ENCODE results near the gene BUB1. TPM values are rescaled to one million over a fixed set of nuclear protein-coding genes. Genes with fewer than 3 reads are reported as not detected.
"Not testable (repeated sequence)": the region's sequence is repeated elsewhere in the genome, so short reads cannot be mapped to it uniquely, and the experiment has no call there.

BUB1 gene
- total RNA-seq, 1 experiment from 2014 or later, result 80.2 TPM

DNA sequence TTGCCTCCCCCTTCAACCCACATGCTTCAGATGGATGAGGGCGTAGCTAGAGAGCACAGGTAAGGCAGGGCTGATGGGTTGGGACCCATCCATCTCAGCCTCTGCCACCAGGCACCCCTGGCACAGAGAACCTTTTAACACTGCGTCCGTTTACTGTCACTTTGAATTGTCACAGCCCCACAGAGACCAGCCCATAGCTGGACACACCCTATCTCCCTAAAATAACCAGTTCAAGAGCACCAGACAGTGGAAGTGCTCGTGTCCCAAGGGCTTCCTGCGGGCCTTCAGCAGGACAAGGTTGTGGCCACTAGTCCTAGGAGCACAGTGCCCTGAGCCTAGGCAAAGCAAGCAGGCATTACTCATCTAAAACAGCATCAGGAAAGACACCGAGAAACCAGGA lies 20.4 kb upstream of the BUB1 start:
- ATAC-seq; H3K9me3 ChIP-seq (ENCODE audit: control insufficient read depth in 1 of 2, insufficient read depth in 1 of 2, low read depth in 1 of 2, low read length in 2 of 2); H3K4me1 ChIP-seq (ENCODE audit: control insufficient read depth in 1 of 2, insufficient read depth in 2 of 2, low read length in 2 of 2); H2AFZ ChIP-seq (ENCODE audit: low read depth, low read length, poor library complexity, severe bottlenecking); H3K4me2 ChIP-seq (ENCODE audit: low read length); H4K20me1 ChIP-seq (ENCODE audit: insufficient read depth); RAD21 ChIA-PET (ENCODE audit: low non-redundant PET in 1 of 2, low total read pairs in 2 of 2, uncharacterized antibody in 2 of 2, unreplicated experiment in 2 of 2); H3K27ac ChIP-seq (ENCODE audit: low read depth, low read length); DNase-seq (ENCODE audit: low read depth, low spot score); CTCF ChIA-PET; H3K4me3 ChIP-seq (replicated peaks in 1 of 2; ENCODE audit: low read depth in 1 of 2, low read length in 2 of 2); intact Hi-C loops (cut with micrococcal nuclease); H3K27me3 ChIP-seq (ENCODE audit: insufficient read depth, low read length); H3K79me2 ChIP-seq (ENCODE audit: insufficient read depth, low read length); H3K9ac ChIP-seq (ENCODE audit: low read length); POLR2A ChIA-PET; BruUV-seq (replicated peaks); H3K9me2 ChIP-seq (ENCODE audit: insufficient read depth); H3K36me3 ChIP-seq (ENCODE audit: control insufficient read depth in 1 of 2, insufficient read depth in 2 of 2, low read length in 2 of 2): not testable (repeated sequence)

DNA sequence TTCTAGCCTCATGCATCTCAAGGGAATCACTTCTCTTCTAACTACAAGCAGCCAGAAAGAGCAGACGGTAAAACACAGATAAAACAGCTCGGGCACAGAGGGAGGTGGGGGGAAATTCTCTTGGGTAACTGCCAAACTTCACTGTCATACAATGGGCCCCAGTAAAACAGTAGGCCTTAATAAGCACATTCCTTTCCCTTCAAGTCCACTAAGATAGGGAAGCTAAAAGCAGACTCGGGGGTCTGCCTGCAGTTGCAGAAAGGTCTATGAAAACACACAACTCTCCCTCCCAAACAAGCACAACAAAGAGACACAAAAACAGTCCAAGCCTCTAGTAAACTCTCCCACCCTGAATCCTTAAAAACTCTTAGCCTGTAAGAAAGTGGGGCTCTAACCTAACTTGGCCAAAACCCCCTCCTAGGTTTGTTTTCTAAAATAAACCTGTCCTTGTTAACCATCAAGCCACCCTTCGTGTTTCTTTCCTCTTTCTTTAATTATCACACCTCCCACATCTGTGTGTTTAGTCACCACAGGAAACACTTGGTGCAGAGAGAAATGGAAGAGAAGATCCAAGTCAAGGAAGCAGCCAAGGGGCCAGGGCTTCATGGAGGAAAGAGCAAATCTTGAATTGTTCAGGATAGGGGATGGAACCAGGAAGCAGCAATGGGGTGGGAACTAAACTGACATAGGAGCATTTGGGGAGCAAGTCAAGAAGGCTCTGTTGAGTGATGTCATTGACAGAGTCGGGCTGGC lies 17.5 kb upstream of the BUB1 start:
- H3K9me3 ChIP-seq (ENCODE audit: control insufficient read depth in 1 of 2, insufficient read depth in 1 of 2, low read depth in 1 of 2, low read length in 2 of 2); ATAC-seq; H2AFZ ChIP-seq (ENCODE audit: low read depth, low read length, poor library complexity, severe bottlenecking); DNase-seq (ENCODE audit: low read depth, low spot score); H3K9me2 ChIP-seq (ENCODE audit: insufficient read depth); H3K79me2 ChIP-seq (ENCODE audit: insufficient read depth, low read length); BruUV-seq (replicated peaks); RAD21 ChIA-PET (ENCODE audit: low non-redundant PET in 1 of 2, low total read pairs in 2 of 2, uncharacterized antibody in 2 of 2, unreplicated experiment in 2 of 2); H3K36me3 ChIP-seq (ENCODE audit: control insufficient read depth in 1 of 2, insufficient read depth in 2 of 2, low read length in 2 of 2); H3K27me3 ChIP-seq (ENCODE audit: insufficient read depth, low read length); H3K4me2 ChIP-seq (ENCODE audit: low read length); H3K4me1 ChIP-seq (ENCODE audit: control insufficient read depth in 1 of 2, insufficient read depth in 2 of 2, low read length in 2 of 2); intact Hi-C loops (cut with micrococcal nuclease); H4K20me1 ChIP-seq (ENCODE audit: insufficient read depth); CTCF ChIA-PET; POLR2A ChIA-PET; H3K27ac ChIP-seq (ENCODE audit: low read depth, low read length); H3K9ac ChIP-seq (ENCODE audit: low read length); H3K4me3 ChIP-seq (replicated peaks in 1 of 2; ENCODE audit: low read depth in 1 of 2, low read length in 2 of 2): not testable (repeated sequence)

DNA sequence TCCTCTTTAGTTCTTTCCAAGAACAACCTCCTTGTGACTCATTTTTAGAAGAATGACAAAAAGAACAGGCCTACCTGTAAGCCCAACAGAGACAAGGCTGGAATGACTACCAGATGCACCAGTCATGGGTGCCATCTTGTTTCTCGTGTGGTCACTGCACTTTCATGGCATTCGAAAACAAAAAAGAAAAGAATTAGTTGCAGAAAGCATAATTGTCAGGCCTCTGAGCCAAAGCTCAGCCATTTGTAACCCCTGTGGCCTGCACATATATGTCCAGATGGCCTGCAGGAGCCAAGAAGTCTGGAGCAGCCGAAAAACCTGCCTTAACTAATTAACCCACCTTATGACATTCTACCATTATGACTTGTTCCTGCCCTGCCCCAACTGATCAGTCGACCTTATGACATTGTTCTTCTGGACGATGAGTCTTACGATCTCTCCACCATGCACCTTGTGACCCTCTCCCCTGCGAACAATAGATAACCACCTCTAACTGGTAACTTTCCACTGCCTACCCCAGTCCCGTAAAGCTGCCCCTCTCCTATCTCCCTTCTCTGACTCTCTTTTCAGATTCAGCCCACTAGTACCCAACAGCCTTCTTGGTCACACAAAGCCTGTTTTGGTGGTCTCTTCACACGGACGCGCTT lies 13.9 kb upstream of the BUB1 start:
- no peak for DNase-seq (ENCODE audit: low read depth, low spot score)
- Histone ChIP-seq H3K4me2 (ENCODE audit: low read length) (no peak overlapping the region), H3K4me1 (ENCODE audit: control insufficient read depth in 1 of 2, insufficient read depth in 2 of 2, low read length in 2 of 2) (no peaks in the 10 kb centered on the region), H4K20me1 (ENCODE audit: insufficient read depth) (no peaks in the 10 kb centered on the region), H3K9ac (ENCODE audit: low read length) (no peak overlapping the region), H3K79me2 (ENCODE audit: insufficient read depth, low read length) (no peaks in the 10 kb centered on the region), H3K9me2 (ENCODE audit: insufficient read depth) (no peaks in the 10 kb centered on the region), H3K4me3 (replicated peaks in 1 of 2; ENCODE audit: low read depth in 1 of 2, low read length in 2 of 2) (no peak overlapping the region), H3K36me3 (ENCODE audit: control insufficient read depth in 1 of 2, insufficient read depth in 2 of 2, low read length in 2 of 2) (no peaks in the 10 kb centered on the region), H3K9me3 (ENCODE audit: control insufficient read depth in 1 of 2, insufficient read depth in 1 of 2, low read depth in 1 of 2, low read length in 2 of 2) (peaks cover 0 to 4% of the 10 kb centered on the region in 2 experiments; a peak in 1 of 4 replicates), H3K27ac (ENCODE audit: low read depth, low read length) (no peak overlapping the region), H3K27me3 (ENCODE audit: insufficient read depth, low read length) (no peaks in the 10 kb centered on the region), H2AFZ (ENCODE audit: low read depth, low read length, poor library complexity, severe bottlenecking) (no peak overlapping the region)
- RAD21 ChIA-PET (ENCODE audit: low non-redundant PET in 1 of 2, low total read pairs in 2 of 2, uncharacterized antibody in 2 of 2, unreplicated experiment in 2 of 2), result no interaction called here
- ATAC-seq, result no peak
- intact Hi-C loops (cut with micrococcal nuclease), result no loop called here
- no TSS peak for BruUV-seq (replicated peaks)
- POLR2A ChIA-PET, result no interaction called here
- CTCF ChIA-PET, result no interaction called here
- no peak for TF ChIP-seq RAD21 (IDR thresholded peaks at IDR 0.05; ENCODE audit: low read depth)
- no peak for TF ChIP-seq SIN3A (IDR thresholded peaks at IDR 0.05; ENCODE audit: low read depth)
- TF ChIP-seq, protein P1, sequence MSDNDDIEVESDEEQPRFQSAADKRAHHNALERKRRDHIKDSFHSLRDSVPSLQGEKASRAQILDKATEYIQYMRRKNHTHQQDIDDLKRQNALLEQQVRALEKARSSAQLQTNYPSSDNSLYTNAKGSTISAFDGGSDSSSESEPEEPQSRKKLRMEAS (IDR thresholded peaks at IDR 0.05), result no peak
- TF ChIP-seq, protein P2, sequence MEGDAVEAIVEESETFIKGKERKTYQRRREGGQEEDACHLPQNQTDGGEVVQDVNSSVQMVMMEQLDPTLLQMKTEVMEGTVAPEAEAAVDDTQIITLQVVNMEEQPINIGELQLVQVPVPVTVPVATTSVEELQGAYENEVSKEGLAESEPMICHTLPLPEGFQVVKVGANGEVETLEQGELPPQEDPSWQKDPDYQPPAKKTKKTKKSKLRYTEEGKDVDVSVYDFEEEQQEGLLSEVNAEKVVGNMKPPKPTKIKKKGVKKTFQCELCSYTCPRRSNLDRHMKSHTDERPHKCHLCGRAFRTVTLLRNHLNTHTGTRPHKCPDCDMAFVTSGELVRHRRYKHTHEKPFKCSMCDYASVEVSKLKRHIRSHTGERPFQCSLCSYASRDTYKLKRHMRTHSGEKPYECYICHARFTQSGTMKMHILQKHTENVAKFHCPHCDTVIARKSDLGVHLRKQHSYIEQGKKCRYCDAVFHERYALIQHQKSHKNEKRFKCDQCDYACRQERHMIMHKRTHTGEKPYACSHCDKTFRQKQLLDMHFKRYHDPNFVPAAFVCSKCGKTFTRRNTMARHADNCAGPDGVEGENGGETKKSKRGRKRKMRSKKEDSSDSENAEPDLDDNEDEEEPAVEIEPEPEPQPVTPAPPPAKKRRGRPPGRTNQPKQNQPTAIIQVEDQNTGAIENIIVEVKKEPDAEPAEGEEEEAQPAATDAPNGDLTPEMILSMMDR (IDR thresholded peaks at IDR 0.05 in 2 of 3, conservative IDR thresholded peaks at IDR 0.05 in 1 of 3; ENCODE audit: borderline replicate concordance in 1 of 3, insufficient read depth in 1 of 3, low read depth in 2 of 3, low read length in 2 of 3), result no peak
- no peak for TF ChIP-seq EZH2 (IDR thresholded peaks at IDR 0.05)
- no peak for TF ChIP-seq POLR2A (IDR thresholded peaks at IDR 0.05; ENCODE audit: borderline replicate concordance, extremely low read depth, insufficient read depth, insufficient read length)
- TF ChIP-seq CBX3 (IDR thresholded peaks at IDR 0.05; ENCODE audit: low read depth), result no peak
- no peak for TF ChIP-seq EGR1 (IDR thresholded peaks at IDR 0.05; ENCODE audit: low read depth)
- TF ChIP-seq TCF7L2 (IDR thresholded peaks at IDR 0.05; ENCODE audit: borderline replicate concordance, extremely low read depth, insufficient read depth, insufficient read length), result no peak
